Mucosa of stomach (tissue), 1 donor: Measurements from ENCODE around the gene PDZRN4.

Source experiments
- H3K27me3 ChIP-seq: one replicate; pipeline ENCODE4 v1.7.0; 2013; ENCODE audit warnings: mild to moderate bottlenecking, low read length; ENCODE audit not compliant: control insufficient read depth, insufficient read depth
- H3K36me3 ChIP-seq: one replicate; pipeline ENCODE4 v1.7.0; 2013; ENCODE audit warnings: low read length; ENCODE audit not compliant: control insufficient read depth, insufficient read depth
- H3K4me1 ChIP-seq: one replicate; pipeline ENCODE4 v1.7.0; 2013; ENCODE audit warnings: mild to moderate bottlenecking, low read length; ENCODE audit not compliant: control insufficient read depth, insufficient read depth
- H3K4me3 ChIP-seq: one replicate; pipeline ENCODE4 v1.7.0; 2013; ENCODE audit warnings: low read length
- H3K9ac ChIP-seq: one replicate; pipeline ENCODE4 v1.7.0; 2013; ENCODE audit warnings: mild to moderate bottlenecking, low read length, moderate library complexity
- H3K9me3 ChIP-seq: one replicate; pipeline ENCODE4 v1.7.0; 2013; ENCODE audit warnings: mild to moderate bottlenecking, low read length, moderate library complexity; ENCODE audit not compliant: control insufficient read depth
- donor health status: Pancreatic carcinoma.

Gene PDZRN4

GRCh38 chr12:41509271-41510055 is 321.3 kb downstream of the PDZRN4 start:
- no peaks in the 10 kb centered on the region for H3K4me1 ChIP-seq
- H3K27me3 ChIP-seq, result no peaks in the 10 kb centered on the region

GRCh38 chr12:41510470-41510869 is 322.4 kb downstream of the PDZRN4 start:
- Histone ChIP-seq H3K4me3 (no peak overlapping the region), H3K27me3 (no peaks in the 10 kb centered on the region), H3K9me3 (no peaks in the 10 kb centered on the region), H3K9ac (no peak overlapping the region), H3K36me3 (no peaks in the 10 kb centered on the region), H3K4me1 (no peaks in the 10 kb centered on the region)

More at GRCh38 chr12:41509271-41510055, 321.3 kb downstream of the PDZRN4 start:
- Histone ChIP-seq H3K9me3 (no peaks in the 10 kb centered on the region), H3K4me3 (no peak overlapping the region), H3K9ac (no peak overlapping the region), H3K36me3 (no peaks in the 10 kb centered on the region)

DNA sequence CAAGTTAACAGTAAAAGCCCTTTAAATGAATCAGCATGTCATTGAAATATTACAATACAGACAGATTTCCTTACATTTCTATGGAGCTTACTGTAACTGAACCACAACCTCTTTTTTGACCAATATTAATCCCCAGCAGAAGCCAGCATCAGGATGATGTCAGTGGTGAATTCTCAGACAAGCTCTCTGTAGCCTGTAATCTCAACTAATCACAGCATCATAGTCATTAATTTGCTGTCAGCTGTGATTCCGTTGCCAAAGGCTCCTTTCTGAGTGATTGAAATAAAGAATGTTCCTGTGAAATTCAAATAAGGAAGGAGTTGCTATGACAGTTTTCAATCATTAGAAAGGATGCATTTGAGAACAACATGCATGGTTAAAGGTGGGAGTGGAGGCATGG is 323.1 kb downstream of the PDZRN4 start:
- Histone ChIP-seq H3K9ac (no peak overlapping the region), H3K4me3 (no peak overlapping the region), H3K9me3 (no peaks in the 10 kb centered on the region), H3K27me3 (no peaks in the 10 kb centered on the region), H3K4me1 (no peaks in the 10 kb centered on the region), H3K36me3 (no peaks in the 10 kb centered on the region)

DNA sequence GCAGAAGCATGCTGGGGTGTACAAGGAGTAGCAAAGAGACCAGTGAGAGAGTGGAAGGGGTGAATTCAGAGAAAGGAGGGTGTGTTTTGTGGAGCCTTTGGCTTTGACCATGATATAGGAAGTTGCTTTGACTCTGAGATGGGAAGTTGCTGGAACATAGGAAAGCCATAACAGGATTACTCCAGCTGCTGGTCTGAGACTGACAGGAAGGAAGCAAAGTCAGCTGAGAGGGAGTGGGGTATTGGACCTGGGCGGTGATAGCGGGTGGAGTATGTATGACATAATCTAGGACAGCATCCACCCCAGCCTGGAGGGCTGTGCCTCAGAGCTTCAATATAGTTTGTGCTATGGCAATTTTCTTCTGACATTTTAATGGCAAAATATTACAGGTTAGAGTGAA is 324.4 kb downstream of the PDZRN4 start:
- Histone ChIP-seq H3K27me3 (no peaks in the 10 kb centered on the region), H3K4me1 (no peaks in the 10 kb centered on the region), H3K36me3 (no peaks in the 10 kb centered on the region), H3K9me3 (no peaks in the 10 kb centered on the region), H3K9ac (no peak overlapping the region), H3K4me3 (no peak overlapping the region)

DNA sequence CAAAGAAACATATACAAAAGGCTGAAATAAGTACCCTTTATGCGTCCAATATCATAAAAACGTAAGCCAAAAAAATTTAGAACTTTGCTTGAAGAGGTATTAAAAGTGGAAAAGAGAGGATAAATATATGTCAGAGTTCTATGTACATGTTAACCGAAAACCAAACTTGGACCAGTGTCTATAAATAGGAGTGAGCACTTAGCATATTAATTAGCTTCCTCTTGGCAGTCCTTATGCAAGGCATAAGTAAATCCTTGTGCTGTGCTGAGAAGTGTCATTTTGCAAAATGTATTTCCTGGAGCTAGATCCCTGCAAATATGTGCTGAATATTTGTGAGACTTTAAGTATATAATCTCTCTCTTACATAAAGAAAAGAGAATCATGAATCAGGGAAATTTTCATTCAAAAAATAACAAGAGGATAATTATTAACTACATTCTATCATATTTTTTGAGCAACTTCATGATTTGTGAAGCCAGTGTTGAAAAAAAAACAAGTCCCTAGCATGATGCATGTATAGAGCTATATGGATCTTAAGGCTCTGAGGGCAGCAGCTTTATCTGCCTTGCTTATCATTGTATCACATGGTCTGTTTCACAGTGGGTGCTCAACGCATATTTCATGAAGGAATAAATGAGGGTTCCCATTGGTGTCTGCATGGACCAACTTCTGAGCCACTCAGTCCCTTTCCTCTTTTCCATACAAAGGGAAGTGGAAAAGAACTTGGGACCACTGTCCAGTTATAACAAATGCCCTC is 326.1 kb downstream of the PDZRN4 start:
- Histone ChIP-seq H3K4me3 (no peak overlapping the region), H3K9ac (no peak overlapping the region), H3K36me3 (no peaks in the 10 kb centered on the region), H3K4me1 (no peaks in the 10 kb centered on the region), H3K27me3 (no peaks in the 10 kb centered on the region), H3K9me3 (no peaks in the 10 kb centered on the region)

- H3K9me3 ChIP-seq, result no peaks in the 10 kb centered on the region
- H3K4me3 ChIP-seq, result no peak overlapping the region
- H3K4me1 ChIP-seq, result no peaks in the 10 kb centered on the region
- H3K27me3 ChIP-seq, result no peaks in the 10 kb centered on the region
- H3K9ac ChIP-seq, result no peak overlapping the region
- no peaks in the 10 kb centered on the region for H3K36me3 ChIP-seq
These were observed 326.8 kb downstream of the PDZRN4 start for GRCh38 chr12:41514907-41515306.

DNA sequence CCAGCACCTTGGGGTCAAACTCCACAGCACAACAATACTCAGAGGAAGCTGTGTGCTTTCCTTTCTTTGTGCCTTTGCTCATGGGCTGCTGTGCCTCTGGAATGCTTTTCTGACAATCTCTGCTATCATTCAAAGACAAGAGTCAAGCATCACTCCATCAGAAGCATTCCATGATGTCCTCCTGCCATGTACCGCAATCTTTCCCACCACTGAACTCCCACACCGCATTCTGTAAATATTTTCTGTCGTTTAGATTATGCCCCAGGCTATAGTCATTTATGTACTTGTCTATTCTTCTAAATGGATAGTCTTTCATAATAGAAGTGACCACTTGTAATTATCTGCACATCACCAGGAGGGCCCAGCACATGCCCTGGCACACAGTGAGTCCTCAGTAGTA is 327.8 kb downstream of the PDZRN4 start:
- Histone ChIP-seq H3K9ac (no peak overlapping the region), H3K4me3 (no peak overlapping the region), H3K36me3 (no peaks in the 10 kb centered on the region), H3K4me1 (no peaks in the 10 kb centered on the region), H3K27me3 (no peaks in the 10 kb centered on the region), H3K9me3 (no peaks in the 10 kb centered on the region)

GRCh38 chr12:41520869-41521268 is 332.7 kb downstream of the PDZRN4 start:
- H3K36me3 ChIP-seq, result no peaks in the 10 kb centered on the region
- H3K9ac ChIP-seq, result no peak overlapping the region
- no peak overlapping the region for H3K4me3 ChIP-seq
- no peaks in the 10 kb centered on the region for H3K9me3 ChIP-seq
- H3K4me1 ChIP-seq, result no peaks in the 10 kb centered on the region
- no peaks in the 10 kb centered on the region for H3K27me3 ChIP-seq

DNA sequence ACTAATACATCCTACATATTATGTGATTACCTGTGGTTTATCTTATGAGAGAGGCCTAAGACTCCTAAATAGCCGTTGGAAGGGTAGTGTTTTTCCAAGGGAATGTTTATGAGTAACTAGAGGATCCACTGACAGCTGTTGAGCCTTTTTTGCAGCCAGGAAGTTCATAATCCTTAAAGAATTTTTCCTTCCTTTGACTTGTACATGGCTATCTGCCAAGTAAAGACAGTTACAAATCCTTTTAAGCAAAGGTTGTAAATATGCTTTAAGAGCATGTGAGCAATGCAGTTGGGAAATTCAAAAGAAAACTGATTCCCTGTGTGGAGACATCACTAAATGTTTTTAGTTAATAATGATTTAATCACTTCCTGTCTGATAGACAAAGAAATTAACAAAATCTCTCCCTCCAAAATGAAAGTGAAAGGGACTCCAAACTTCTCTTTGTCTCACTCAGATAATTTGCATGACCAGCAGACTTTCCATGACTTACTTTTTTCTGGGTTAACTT is 333.8 kb downstream of the PDZRN4 start:
- Histone ChIP-seq H3K27me3 (no peaks in the 10 kb centered on the region), H3K36me3 (no peaks in the 10 kb centered on the region), H3K4me3 (no peak overlapping the region), H3K9ac (no peak overlapping the region), H3K9me3 (no peaks in the 10 kb centered on the region), H3K4me1 (no peaks in the 10 kb centered on the region)

DNA sequence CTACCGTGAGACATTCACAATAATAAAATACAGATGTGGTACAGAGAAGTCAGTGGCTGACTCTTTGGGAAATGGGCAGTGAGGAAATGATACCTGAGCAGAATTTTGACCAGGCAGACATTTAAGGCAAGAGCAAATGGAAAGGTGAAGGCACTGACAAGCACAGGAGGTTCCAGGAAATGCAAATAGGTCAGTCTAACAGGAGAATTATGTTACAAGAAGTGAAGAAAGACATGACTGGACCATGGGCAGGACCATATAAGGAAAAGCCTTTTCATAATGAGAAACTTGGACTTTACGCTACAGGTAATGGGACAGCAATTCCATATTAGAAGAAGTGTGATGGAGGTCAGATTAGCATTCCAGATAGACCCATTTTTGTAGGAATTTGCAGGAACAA is 338.9 kb downstream of the PDZRN4 start:
- H3K9me3 ChIP-seq, result no peaks in the 10 kb centered on the region
- H3K4me3 ChIP-seq, result no peak overlapping the region
- H3K9ac ChIP-seq, result no peak overlapping the region
- no peaks in the 10 kb centered on the region for H3K4me1 ChIP-seq
- no peaks in the 10 kb centered on the region for H3K36me3 ChIP-seq
- no peaks in the 10 kb centered on the region for H3K27me3 ChIP-seq

- no peak overlapping the region for H3K4me3 ChIP-seq
- H3K27me3 ChIP-seq, result no peaks in the 10 kb centered on the region
- no peaks in the 10 kb centered on the region for H3K4me1 ChIP-seq
- no peaks in the 10 kb centered on the region for H3K9me3 ChIP-seq
- H3K9ac ChIP-seq, result no peak overlapping the region
- H3K36me3 ChIP-seq, result no peaks in the 10 kb centered on the region
These were observed 339.5 kb downstream of the PDZRN4 start for GRCh38 chr12:41527534-41528116.

DNA sequence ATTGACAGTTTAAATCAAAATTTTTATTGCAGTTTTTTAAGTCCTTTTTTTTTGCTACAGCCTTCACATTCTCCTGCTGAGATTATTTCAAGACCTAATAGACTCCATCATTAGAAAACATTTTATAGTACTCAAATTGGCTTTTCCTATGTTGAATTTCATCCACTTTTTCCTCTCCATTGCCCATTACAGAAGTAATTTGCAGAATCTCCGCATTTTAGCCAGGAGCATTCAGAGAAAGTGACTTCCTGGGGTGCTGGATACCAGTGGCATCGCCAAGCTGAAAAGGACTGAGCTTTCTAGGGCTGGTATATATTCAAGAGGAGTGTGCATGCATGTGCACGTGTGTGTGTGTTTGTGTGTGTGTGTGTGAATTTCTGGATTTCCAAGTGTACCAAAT is 340.8 kb downstream of the PDZRN4 start:
- no peak overlapping the region for H3K4me3 ChIP-seq
- H3K9me3 ChIP-seq, result no peaks in the 10 kb centered on the region
- H3K9ac ChIP-seq, result no peak overlapping the region
- no peaks in the 10 kb centered on the region for H3K27me3 ChIP-seq
- H3K36me3 ChIP-seq, result no peaks in the 10 kb centered on the region
- no peaks in the 10 kb centered on the region for H3K4me1 ChIP-seq
